D721Med (cell line): Measurements from ENCODE around the gene SLC36A4.

Experiments used
- DNase-seq: peaks from one replicate; pipeline ENCODE4 v3.0.0; 2011; ENCODE audit warnings: low spot score; ENCODE audit not compliant: insufficient read length
- FAIRE-seq: peaks from 2 replicates; lab custom pipeline; 2011; peaks lifted over from hg19 to GRCh38; lab: Jason Lieb, UNC
- CTCF ChIP-seq: IDR thresholded peaks from 2 replicates; pipeline ENCODE4 v1.5.1; 2012; ENCODE audit warnings: mild to moderate bottlenecking, control low read depth; ENCODE audit not compliant: insufficient read depth; ENCODE audit errors: missing control alignments

Gene SLC36A4

GRCh38 chr11:93128574-93128973 lies 69.2 kb downstream of the SLC36A4 start:
- DNase-seq: no peak
- FAIRE-seq: no peak
- no peak for TF ChIP-seq CTCF

GRCh38 chr11:93123351-93123898 lies 74.4 kb downstream of the SLC36A4 start:
- DNase-seq: no peak
- FAIRE-seq: no peak
- no peak for TF ChIP-seq CTCF

GRCh38 chr11:93122535-93123235 lies 75.1 kb downstream of the SLC36A4 start:
- DNase-seq (no peak), FAIRE-seq (no peak)
- no peak for TF ChIP-seq CTCF

GRCh38 chr11:93118276-93118675 lies 79.5 kb downstream of the SLC36A4 start:
- FAIRE-seq (no peak), DNase-seq (no peak)
- no peak for TF ChIP-seq CTCF

- FAIRE-seq (no peak), DNase-seq (no peak)
- TF ChIP-seq CTCF: no peak
Measured at GRCh38 chr11:93117565-93117964, 80.2 kb downstream of the SLC36A4 start.

- TF ChIP-seq CTCF: no peak
- DNase-seq (no peak), FAIRE-seq (no peak)
Measured at GRCh38 chr11:93116641-93117441, 81.0 kb downstream of the SLC36A4 start.

GRCh38 chr11:93114304-93114703 lies 83.5 kb downstream of the SLC36A4 start:
- no peak for FAIRE-seq
- TF ChIP-seq CTCF: no peak
- DNase-seq: no peak
